Activated CD8-positive, alpha-beta memory T cell treated with anti-CD3 and anti-CD28 coated beads for 36 hours (primary cell): ENCODE measurements around the gene SPTBN5. TPM values are rescaled to one million over a fixed set of nuclear protein-coding genes. Genes with fewer than 3 reads are reported as not detected.

ENCODE experiments used
- CTCF ChIA-PET: fragments of 350-600 bp; sonication (Branson Sonifier 250); formaldehyde crosslinking; loops from one replicate; lab custom pipeline; 2021; ENCODE audit warnings: antibody characterized with exemption; lab: Charles Lee
- POLR2A ChIA-PET: fragments of 350-600 bp; sonication (Branson Sonifier 250); formaldehyde crosslinking; loops from one replicate; lab custom pipeline; 2021; ENCODE audit warnings: antibody characterized with exemption; lab: Charles Lee
- total RNA-seq, 2 experiments: library from RNA; stranded (reverse); gene quantifications; one replicate each; pipeline ENCODE4 v1.2.3, GENCODE V29; 2021

The SPTBN5 gene
- total RNA-seq, 2 experiments from 2014 or later = 0.21 to 0.23 TPM

- POLR2A ChIA-PET = interaction anchor here (0.7 kb wide), 1 partner anchor 40 kb away, joined by 4 read pairs; no protein-coding TSS in a partner anchor
Measured at GRCh38 chr15:41827290-41827879, 66.5 kb downstream of the SPTBN5 start.

GRCh38 chr15:41825572-41826535 is 68.0 kb downstream of the SPTBN5 start:
- ChIA-PET CTCF (no interaction called here), POLR2A (no interaction called here)

More at GRCh38 chr15:41827290-41827879, 66.5 kb downstream of the SPTBN5 start:
- CTCF ChIA-PET = interaction anchor here (0.8 to 1.5 kb wide), 5 partner anchors 14 to 269 kb away, joined by 3 to 5 read pairs (median 3); no protein-coding TSS in a partner anchor

GRCh38 chr15:41825145-41825544 is 68.7 kb downstream of the SPTBN5 start:
- POLR2A ChIA-PET = no interaction called here
- CTCF ChIA-PET = no interaction called here

- ChIA-PET POLR2A (no interaction called here), CTCF (interaction anchor here (1.0 kb wide), 1 partner anchor 13 kb away, joined by 3 read pairs; no protein-coding TSS in a partner anchor)
Measured at GRCh38 chr15:41824062-41824745, 69.6 kb downstream of the SPTBN5 start.

- ChIA-PET POLR2A (no interaction called here), CTCF (interaction anchor here (1.0 kb wide), 1 partner anchor 12 kb away, joined by 3 read pairs; no protein-coding TSS in a partner anchor)
Measured at GRCh38 chr15:41823502-41823901, 70.4 kb downstream of the SPTBN5 start.

GRCh38 chr15:41822957-41823356 is 70.9 kb downstream of the SPTBN5 start:
- CTCF ChIA-PET = interaction anchor here (1.0 kb wide), 1 partner anchor 11 kb away, joined by 3 read pairs; no protein-coding TSS in a partner anchor
- POLR2A ChIA-PET = no interaction called here

- POLR2A ChIA-PET = no interaction called here
Measured at GRCh38 chr15:41822471-41822870, 71.4 kb downstream of the SPTBN5 start.

GRCh38 chr15:41821831-41822230 is 72.0 kb downstream of the SPTBN5 start:
- CTCF ChIA-PET = interaction anchor here (1.0 kb wide), 1 partner anchor 28 kb away, joined by 3 read pairs; no protein-coding TSS in a partner anchor
- POLR2A ChIA-PET = no interaction called here

More at GRCh38 chr15:41822471-41822870, 71.4 kb downstream of the SPTBN5 start:
- CTCF ChIA-PET = interaction anchor here (1.0 kb wide), 1 partner anchor 28 kb away, joined by 3 read pairs; no protein-coding TSS in a partner anchor

- ChIA-PET CTCF (no interaction called here), POLR2A (no interaction called here)
Measured at GRCh38 chr15:41820791-41821423, 72.9 kb downstream of the SPTBN5 start.

- CTCF ChIA-PET = no interaction called here
- POLR2A ChIA-PET = interaction anchor here (0.7 kb wide), 1 partner anchor 117 kb away, joined by 4 read pairs; no protein-coding TSS in a partner anchor
Measured at GRCh38 chr15:41819455-41820050, 74.3 kb downstream of the SPTBN5 start.

- ChIA-PET POLR2A (no interaction called here), CTCF (no interaction called here)
Measured at GRCh38 chr15:41817781-41818180, 76.1 kb downstream of the SPTBN5 start.

- CTCF ChIA-PET = no interaction called here
- POLR2A ChIA-PET = no interaction called here
Measured at GRCh38 chr15:41817327-41817726, 76.5 kb downstream of the SPTBN5 start.

- POLR2A ChIA-PET = no interaction called here
- CTCF ChIA-PET = no interaction called here
Measured at GRCh38 chr15:41816788-41817187, 77.1 kb downstream of the SPTBN5 start.

- ChIA-PET CTCF (interaction anchor here (6.5 kb wide), 1 partner anchor 41 kb away, joined by 68 read pairs; the partner anchor contains the start of gene MAPKBP1), POLR2A (no interaction called here)
Measured at GRCh38 chr15:41814534-41814933, 79.3 kb downstream of the SPTBN5 start.

GRCh38 chr15:41813426-41813825 is 80.4 kb downstream of the SPTBN5 start:
- POLR2A ChIA-PET = no interaction called here
- CTCF ChIA-PET = interaction anchor here (1.3 to 6.5 kb wide), 2 partner anchors 14 to 40 kb away, joined by 3 to 68 read pairs; partner anchors contain the start of gene MAPKBP1

- ChIA-PET CTCF (interaction anchor here (1.3 to 6.5 kb wide), 4 partner anchors 14 to 39 kb away, joined by 3 to 68 read pairs (median 5); partner anchors contain the start of gene MAPKBP1), POLR2A (no interaction called here)
Measured at GRCh38 chr15:41812820-41813375, 81.0 kb downstream of the SPTBN5 start.

GRCh38 chr15:41811432-41812195 is 82.2 kb downstream of the SPTBN5 start:
- ChIA-PET CTCF (interaction anchor here (0.6 to 6.5 kb wide), 19 partner anchors 10 to 333 kb away, joined by 3 to 68 read pairs (median 4); partner anchors contain the start of genes JMJD7 and MAPKBP1), POLR2A (no interaction called here)
